Endothelial cell of umbilical vein (primary cell): ENCODE results near the gene BRK1. TPM values are rescaled to one million over a fixed set of nuclear protein-coding genes. Genes with fewer than 3 reads are reported as not detected.
"Not testable (repeated sequence)": the region's sequence is repeated elsewhere in the genome, so short reads cannot be mapped to it uniquely, and the experiment has no call there.

Experiments used
- BruUV-seq: library from RNA; stranded (reverse); fragments of 400-500 nt; replicated peaks from 2 replicates; lab custom pipeline; 2021; lab: Mats Ljungman, UMichigan
- CTCF ChIA-PET: fragments of 300-600, 350-600 bp; sonication (Branson Sonifier 250); formaldehyde crosslinking; loops from one replicate; lab custom pipeline; 2021; ENCODE audit warnings: antibody characterized with exemption, inconsistent platforms; lab: Charles Lee
- POLR2A ChIA-PET: fragments of 300-600, 350-600 bp; sonication (Branson Sonifier 250); formaldehyde crosslinking; loops from one replicate; lab custom pipeline; 2021; ENCODE audit warnings: antibody characterized with exemption, inconsistent platforms; lab: Charles Lee
- DNase-seq: peaks from one replicate; pipeline ENCODE4 v3.0.0-alpha.2; 2011; ENCODE audit warnings: low read depth, low spot score
- FAIRE-seq: peaks from 2 replicates; lab custom pipeline; 2011; peaks lifted over from hg19 to GRCh38; lab: Jason Lieb, UNC
- H2AFZ ChIP-seq: 2 replicates; pipeline ENCODE4 v1.6.0; 2012; ENCODE audit warnings: low read depth, low read length, control low read depth, inconsistent platforms
- H3K27ac ChIP-seq: 2 replicates; pipeline ENCODE4 v1.5.1; 2011; ENCODE audit warnings: low read depth, mild to moderate bottlenecking, control low read depth, low read length, moderate library complexity; ENCODE audit not compliant: insufficient read depth
- H3K27me3 ChIP-seq, 2 experiments: 2 replicates each; pipeline versions ENCODE4 v1.6.0 to v1.6.1; 2011; ENCODE audit warnings: low read length in 2 of 2, mixed read lengths in 1 of 2; ENCODE audit not compliant: control insufficient read depth in 2 of 2, insufficient read depth in 2 of 2
- H3K36me3 ChIP-seq, 2 experiments: 2 replicates in 1 of 2; 3 replicates in 1 of 2; pipeline ENCODE4 v1.5.1; 2011; ENCODE audit warnings: low read length in 2 of 2, mild to moderate bottlenecking in 1 of 2, moderate library complexity in 1 of 2; ENCODE audit not compliant: control insufficient read depth in 2 of 2, insufficient read depth in 2 of 2; ENCODE audit errors: extremely low read depth in 1 of 2
- H3K4me1 ChIP-seq: 3 replicates; pipeline ENCODE4 v1.5.1; 2011; ENCODE audit warnings: mild to moderate bottlenecking, low read length; ENCODE audit not compliant: control insufficient read depth, insufficient read depth; ENCODE audit errors: extremely low read depth
- H3K4me2 ChIP-seq: 2 replicates; pipeline ENCODE4 v1.6.1; 2011; ENCODE audit warnings: low read length, control low read depth, mixed read lengths; ENCODE audit not compliant: insufficient read depth
- H3K4me3 ChIP-seq, 3 experiments: fragments of 200-600 bp in 1 of 3; sonication (generic), shearing (Covaris generic) in 1 of 3; replicated peaks in 1 of 3; 2 replicates each; pipeline ENCODE4 v1.5.1; 2011 to 2016; ENCODE audit warnings: control low read depth in 3 of 3, low read length in 3 of 3, mild to moderate bottlenecking in 2 of 3, inconsistent platforms in 1 of 3, low read depth in 1 of 3, moderate library complexity in 1 of 3; ENCODE audit not compliant: insufficient read depth in 1 of 3
- H3K79me2 ChIP-seq: 2 replicates; pipeline ENCODE4 v1.6.0; 2012; ENCODE audit warnings: low read length, inconsistent platforms; ENCODE audit not compliant: control insufficient read depth, insufficient read depth
- H3K9ac ChIP-seq: replicated peaks from 2 replicates; pipeline ENCODE3; 2011; ENCODE audit warnings: low read length, control low read depth; ENCODE audit not compliant: insufficient read depth; ENCODE audit errors: extremely low read depth
- H3K9me1 ChIP-seq: replicated peaks from 3 replicates; pipeline ENCODE4 v1.6.0; 2011; ENCODE audit warnings: mild to moderate bottlenecking, low read length; ENCODE audit not compliant: control insufficient read depth, insufficient read depth; ENCODE audit errors: extremely low read depth
- H3K9me3 ChIP-seq: replicated peaks from 2 replicates; pipeline ENCODE4 v1.5.1; 2012; ENCODE audit warnings: low read length, inconsistent platforms; ENCODE audit not compliant: control insufficient read depth, insufficient read depth
- H4K20me1 ChIP-seq: replicated peaks from 2 replicates; pipeline ENCODE3; 2011; ENCODE audit warnings: mild to moderate bottlenecking, low read length; ENCODE audit not compliant: control insufficient read depth, insufficient read depth; ENCODE audit errors: extremely low read depth
- EZH2 ChIP-seq: IDR thresholded peaks from 2 replicates; pipeline ENCODE4 v1.6.1; 2012; ENCODE audit warnings: borderline replicate concordance, low read depth, mild to moderate bottlenecking, moderate library complexity, low read length, inconsistent platforms; ENCODE audit not compliant: severe bottlenecking
- FOS ChIP-seq: IDR thresholded peaks from 2 replicates; pipeline ENCODE4 v1.6.1; 2011; ENCODE audit warnings: mild to moderate bottlenecking, low read length, moderate library complexity, borderline replicate concordance; ENCODE audit not compliant: insufficient read depth
- GATA2 ChIP-seq: IDR thresholded peaks from 2 replicates; pipeline ENCODE4 v1.7.0; 2011; ENCODE audit warnings: low read depth, mild to moderate bottlenecking, moderate library complexity, mixed read lengths, low read length; ENCODE audit not compliant: insufficient read length, insufficient read depth
- JUN ChIP-seq: IDR thresholded peaks from 2 replicates; pipeline ENCODE4 v1.6.1; 2011; ENCODE audit warnings: borderline replicate concordance, low read depth; ENCODE audit not compliant: insufficient read length, insufficient read depth
- MAX ChIP-seq: IDR thresholded peaks from 2 replicates; pipeline ENCODE4 v1.6.1; 2011; ENCODE audit not compliant: insufficient read depth, insufficient read length
- MYC ChIP-seq: IDR thresholded peaks from one replicate; pipeline ENCODE4 v1.6.1; 2011; ENCODE audit warnings: mild to moderate bottlenecking, low read depth, low read length
- POLR2A ChIP-seq: IDR thresholded peaks from 2 replicates; pipeline ENCODE4 v1.6.1; 2012; ENCODE audit warnings: low read depth, mild to moderate bottlenecking, control low read depth, low read length
- POLR2AphosphoS5 ChIP-seq: IDR thresholded peaks from 2 replicates; pipeline ENCODE4 v1.6.1; 2012; ENCODE audit warnings: low read depth, mild to moderate bottlenecking, control low read depth, low read length, moderate library complexity; ENCODE audit not compliant: insufficient read depth
- dilution Hi-C: fragments of 300-500 bp; cut with MboI; formaldehyde crosslinking; loops from one replicate; pipeline ENCODE4 v1.15.0; 2019; ENCODE audit warnings: low sequenced_read_pairs; ENCODE audit not compliant: extremely low pct_ligation_motif_present
- intact Hi-C: fragments of 100-400 bp; cut with micrococcal nuclease; formaldehyde crosslinking; loops from one replicate; pipeline ENCODE4 v1.10.0; 2022
- polyA plus RNA-seq, 4 experiments: library from polyadenylated mRNA; depleted of rRNA in 3 of 4; stranded (reverse) in 3 of 4; unstranded in 1 of 4; fragments of >200 nt; gene quantifications; 2 replicates each; pipeline versions ENCODE4 v1.2.1 to v1.2.3, GENCODE V29; 2011 to 2012; ENCODE audit warnings: missing spikeins in 1 of 4
- total RNA-seq: library from RNA; stranded (reverse); gene quantifications from 2 replicates; pipeline ENCODE4 v1.2.3, GENCODE V29; 2021
- TF ChIP-seq, protein P1 (sequence below), 2 donors: IDR thresholded peaks; 1 replicate in 1 of 2; 2 replicates in 1 of 2; pipeline ENCODE4 v1.5.1; 2011; ENCODE audit warnings: low read length in 2 of 2, mild to moderate bottlenecking in 2 of 2, moderate library complexity in 2 of 2, control low read depth in 1 of 2, inconsistent platforms in 1 of 2, low read depth in 1 of 2; ENCODE audit not compliant: insufficient read depth in 1 of 2; ENCODE audit errors: extremely low read depth in 1 of 2

Gene BRK1
- total and polyA plus RNA-seq, 2 donors (not counting 3 experiments of a cell fraction or from before 2014, with no cell fraction given), result 123 to 144 TPM

GRCh38 chr3:10162185-10162584 lies 46.7 kb downstream of the BRK1 start:
- H3K9me1 ChIP-seq, result no peaks in the 10 kb centered on the region
- no peaks in the 10 kb centered on the region for H3K36me3 ChIP-seq
- no peak overlapping the region for H3K4me3 ChIP-seq
- intact Hi-C loops (no loop called here), dilution Hi-C loops (no loop called here)
- BruUV-seq, result no TSS peak
- H3K27me3 ChIP-seq, result no peaks in the 10 kb centered on the region
- FAIRE-seq (no peak), DNase-seq (no peak)
- no peaks in the 10 kb centered on the region for H3K9me3 ChIP-seq
- H3K79me2 ChIP-seq, result no peaks in the 10 kb centered on the region
- H4K20me1 ChIP-seq, result no peaks in the 10 kb centered on the region
- ChIA-PET CTCF (no interaction called here), POLR2A (no interaction called here)
- TF ChIP-seq MYC (no peak), GATA2 (no peak), EZH2 (no peak), MAX (no peak), FOS (no peak), POLR2AphosphoS5 (no peak), POLR2A (no peak), JUN (no peak)
- TF ChIP-seq, protein P1, sequence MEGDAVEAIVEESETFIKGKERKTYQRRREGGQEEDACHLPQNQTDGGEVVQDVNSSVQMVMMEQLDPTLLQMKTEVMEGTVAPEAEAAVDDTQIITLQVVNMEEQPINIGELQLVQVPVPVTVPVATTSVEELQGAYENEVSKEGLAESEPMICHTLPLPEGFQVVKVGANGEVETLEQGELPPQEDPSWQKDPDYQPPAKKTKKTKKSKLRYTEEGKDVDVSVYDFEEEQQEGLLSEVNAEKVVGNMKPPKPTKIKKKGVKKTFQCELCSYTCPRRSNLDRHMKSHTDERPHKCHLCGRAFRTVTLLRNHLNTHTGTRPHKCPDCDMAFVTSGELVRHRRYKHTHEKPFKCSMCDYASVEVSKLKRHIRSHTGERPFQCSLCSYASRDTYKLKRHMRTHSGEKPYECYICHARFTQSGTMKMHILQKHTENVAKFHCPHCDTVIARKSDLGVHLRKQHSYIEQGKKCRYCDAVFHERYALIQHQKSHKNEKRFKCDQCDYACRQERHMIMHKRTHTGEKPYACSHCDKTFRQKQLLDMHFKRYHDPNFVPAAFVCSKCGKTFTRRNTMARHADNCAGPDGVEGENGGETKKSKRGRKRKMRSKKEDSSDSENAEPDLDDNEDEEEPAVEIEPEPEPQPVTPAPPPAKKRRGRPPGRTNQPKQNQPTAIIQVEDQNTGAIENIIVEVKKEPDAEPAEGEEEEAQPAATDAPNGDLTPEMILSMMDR (IDR thresholded peaks at IDR 0.05; ENCODE audit: extremely low read depth in 1 of 2, insufficient read depth in 1 of 2, low read depth in 1 of 2, low read length in 2 of 2), result no peak
- H3K9ac ChIP-seq, result no peak overlapping the region
- no peak overlapping the region for H2AFZ ChIP-seq
- no peak overlapping the region for H3K27ac ChIP-seq
- no peak overlapping the region for H3K4me2 ChIP-seq
- H3K4me1 ChIP-seq, result peaks cover 2% of the 10 kb centered on the region

DNA sequence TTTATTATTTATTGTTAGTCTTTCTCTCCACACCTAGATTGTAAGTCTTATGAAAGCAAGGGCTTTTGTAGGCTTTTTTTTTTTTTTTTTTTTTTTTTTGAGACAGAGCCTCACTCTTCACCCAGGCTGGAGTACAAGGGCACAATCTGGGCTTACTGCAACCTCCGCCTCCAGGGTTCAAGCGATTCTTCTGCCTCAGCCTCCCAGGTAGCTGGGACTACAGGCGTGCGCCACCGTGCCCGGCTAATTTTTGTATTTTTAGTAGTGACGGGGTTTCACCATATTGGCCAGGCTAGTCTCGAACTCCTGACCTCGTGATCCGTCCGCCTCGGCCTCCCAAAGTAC lies 48.7 kb downstream of the BRK1 start:
- H3K4me1 ChIP-seq, POLR2A ChIA-PET, BruUV-seq, H3K9ac ChIP-seq, H3K79me2 ChIP-seq, H3K27me3 ChIP-seq, H3K27ac ChIP-seq, H3K36me3 ChIP-seq, dilution Hi-C loops, DNase-seq, H3K9me1 ChIP-seq, H3K9me3 ChIP-seq, H4K20me1 ChIP-seq, H3K4me3 ChIP-seq, FAIRE-seq: not testable (repeated sequence)
- Histone ChIP-seq H3K4me2 (peak overlapping the region; percentile 62), H2AFZ (peak overlapping the region; percentile 96)
- CTCF ChIA-PET, result interaction anchor here (0.9 to 1.3 kb wide), 3 partner anchors 11 to 42 kb away, joined by 3 to 4 read pairs (median 3); no protein-coding TSS in a partner anchor
- intact Hi-C loops, result loop anchor here (1.0 to 2.0 kb wide), 3 partner anchors 29 to 61 kb away; no protein-coding TSS in a partner anchor
